DMS114 treated with DMSO at 0.1 percent for 48 hours (cell line): ENCODE measurements around the gene PEAK3.

Experiments
- DNase-seq: peaks from one replicate; lab custom pipeline; 2025; ENCODE audit not compliant: unreplicated experiment; lab: John Stamatoyannopoulos, UW

Gene PEAK3

GRCh38 chr19:2315818-2316353 is 33.9 kb upstream of the PEAK3 start:
- no peak for DNase-seq

- no peak for DNase-seq
These were observed 33.3 kb upstream of the PEAK3 start for GRCh38 chr19:2315121-2315817.

GRCh38 chr19:2312820-2313501 is 31.0 kb upstream of the PEAK3 start:
- DNase-seq, result no peak

- no peak for DNase-seq
These were observed 29.1 kb upstream of the PEAK3 start for GRCh38 chr19:2311093-2311492.

GRCh38 chr19:2309734-2310362 is 27.9 kb upstream of the PEAK3 start:
- no peak for DNase-seq

- no peak for DNase-seq
These were observed 26.2 kb upstream of the PEAK3 start, which contains the start of gene LINGO3 for GRCh38 chr19:2308114-2308556. Gene LINGO3 (minus strand): TSS chr19:2308154. CDS start chr19:2291776, 16,378 bp downstream.

- DNase-seq, result no peak
These were observed 25.6 kb upstream of the PEAK3 start for GRCh38 chr19:2307518-2308012.

- no peak for DNase-seq
These were observed 25.0 kb upstream of the PEAK3 start for GRCh38 chr19:2306971-2307370.

GRCh38 chr19:2306281-2306806 is 24.4 kb upstream of the PEAK3 start:
- DNase-seq, result no peak

GRCh38 chr19:2305452-2306280 is 23.7 kb upstream of the PEAK3 start:
- no peak for DNase-seq

GRCh38 chr19:2303211-2303798 is 21.3 kb upstream of the PEAK3 start:
- no peak for DNase-seq

- no peak for DNase-seq
These were observed 20.6 kb upstream of the PEAK3 start for GRCh38 chr19:2302319-2303210.

GRCh38 chr19:2300533-2300932 is 18.6 kb upstream of the PEAK3 start:
- no peak for DNase-seq

GRCh38 chr19:2296141-2296540 is 14.2 kb upstream of the PEAK3 start:
- DNase-seq, result no peak

- DNase-seq, result no peak
These were observed 12.8 kb upstream of the PEAK3 start for GRCh38 chr19:2294687-2295335.

GRCh38 chr19:2291185-2291751 is 9.3 kb upstream of the PEAK3 start:
- no peak for DNase-seq

- DNase-seq, result no peak
These were observed 8.6 kb upstream of the PEAK3 start for GRCh38 chr19:2290441-2291184.
